Measurements from ENCODE around the gene EPHB1.
"Not testable (repeated sequence)": the region's sequence is repeated elsewhere in the genome, so short reads cannot be mapped to it uniquely, and the experiment has no call there.

The EPHB1 gene

GRCh38 chr3:134777341-134777740 is 17.7 kb upstream of the EPHB1 start:
- no peak for DNase-seq (ENCODE audit: low read depth)

DNA sequence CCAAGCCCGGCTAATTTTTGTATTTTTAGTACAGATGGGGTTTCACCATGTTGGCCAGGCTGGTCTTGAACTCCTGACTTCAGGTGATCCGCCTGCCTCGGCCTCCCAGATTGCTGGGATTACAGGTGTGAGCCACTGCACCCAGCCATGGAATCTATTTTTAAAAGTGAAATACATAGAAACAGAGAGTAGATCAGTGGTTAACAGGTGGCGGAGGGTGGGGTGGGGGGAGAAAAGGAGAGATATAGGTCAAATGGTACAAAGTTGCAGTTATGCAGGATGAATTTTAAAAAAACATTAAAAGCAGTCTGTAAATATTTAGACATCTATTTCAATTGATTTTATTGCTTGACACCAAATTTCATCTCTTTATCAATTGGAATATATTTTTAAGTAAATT is 6.8 kb upstream of the EPHB1 start:
- not testable (repeated sequence) for DNase-seq (ENCODE audit: low read depth)

- DNase-seq (ENCODE audit: low read depth), result no peak
Observed at GRCh38 chr3:134790065-134790464, 5.0 kb upstream of the EPHB1 start.

DNA sequence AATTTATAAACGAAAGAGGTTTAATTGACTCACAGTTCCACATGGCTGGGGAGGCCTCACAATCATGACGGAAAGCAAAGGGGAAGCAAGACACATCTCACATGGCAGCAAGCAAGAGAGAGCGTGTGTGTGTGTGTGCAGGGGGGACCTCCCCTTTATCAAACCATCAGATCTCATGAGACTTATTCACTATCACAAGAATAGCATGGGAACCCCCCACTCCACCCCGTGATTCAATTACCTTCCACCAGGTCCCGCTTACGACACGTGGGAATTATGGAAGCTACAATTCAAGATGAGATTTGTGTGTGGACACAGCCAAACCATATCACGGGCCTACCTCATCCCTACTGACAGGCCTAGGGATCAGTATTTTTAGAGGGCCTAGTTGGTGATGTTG is 3.1 kb upstream of the EPHB1 start:
- no peak for DNase-seq (ENCODE audit: low read depth)

- DNase-seq (ENCODE audit: low read depth), result no peak
Observed at GRCh38 chr3:134792700-134793099, 2.4 kb upstream of the EPHB1 start.

DNA sequence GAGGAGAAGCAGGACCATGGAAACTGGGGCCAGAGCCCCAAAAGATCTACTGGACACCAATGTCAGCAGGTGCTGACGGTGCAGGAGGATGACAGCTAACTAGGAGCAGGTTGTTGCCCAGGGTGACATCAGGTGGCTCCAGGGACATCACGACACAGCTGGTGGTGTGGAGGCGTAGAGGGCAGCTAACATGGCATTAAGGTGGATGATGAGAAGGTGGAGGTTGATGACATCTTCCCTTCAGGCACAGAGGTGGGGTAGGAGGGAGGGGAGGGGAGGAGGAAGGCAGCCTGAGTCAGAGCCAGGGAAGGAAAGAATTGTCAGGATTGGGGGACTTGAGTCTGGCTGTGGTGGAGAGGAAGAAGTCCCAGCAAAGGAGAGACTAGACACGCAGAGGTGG is 1.5 kb upstream of the EPHB1 start:
- no peak for DNase-seq (ENCODE audit: low read depth)

DNA sequence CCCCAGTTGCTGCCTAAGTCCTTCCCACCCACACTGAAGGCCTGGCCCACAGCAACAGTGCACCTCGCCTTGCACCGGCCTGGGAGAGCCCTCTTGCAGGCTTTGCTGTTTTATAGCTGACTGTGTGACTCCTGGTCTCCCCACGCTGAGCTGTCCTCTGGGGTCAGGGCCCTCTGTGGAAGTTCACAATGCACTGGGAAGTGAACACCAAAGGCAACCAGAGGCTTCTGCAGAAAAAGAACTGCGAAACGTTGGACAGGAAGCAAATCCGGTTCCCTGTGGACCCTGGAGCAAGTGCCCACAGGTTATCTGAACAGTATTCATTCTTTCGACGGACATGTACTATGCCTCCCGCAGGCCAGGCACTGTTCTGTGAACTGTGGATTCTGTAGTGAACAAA is 737 bp upstream of the EPHB1 start:
- DNase-seq (ENCODE audit: low read depth), result no peak

- DNase-seq (ENCODE audit: low read depth), result no peak
Observed at GRCh38 chr3:134795746-134796280, 753 bp downstream of the EPHB1 start.

DNA sequence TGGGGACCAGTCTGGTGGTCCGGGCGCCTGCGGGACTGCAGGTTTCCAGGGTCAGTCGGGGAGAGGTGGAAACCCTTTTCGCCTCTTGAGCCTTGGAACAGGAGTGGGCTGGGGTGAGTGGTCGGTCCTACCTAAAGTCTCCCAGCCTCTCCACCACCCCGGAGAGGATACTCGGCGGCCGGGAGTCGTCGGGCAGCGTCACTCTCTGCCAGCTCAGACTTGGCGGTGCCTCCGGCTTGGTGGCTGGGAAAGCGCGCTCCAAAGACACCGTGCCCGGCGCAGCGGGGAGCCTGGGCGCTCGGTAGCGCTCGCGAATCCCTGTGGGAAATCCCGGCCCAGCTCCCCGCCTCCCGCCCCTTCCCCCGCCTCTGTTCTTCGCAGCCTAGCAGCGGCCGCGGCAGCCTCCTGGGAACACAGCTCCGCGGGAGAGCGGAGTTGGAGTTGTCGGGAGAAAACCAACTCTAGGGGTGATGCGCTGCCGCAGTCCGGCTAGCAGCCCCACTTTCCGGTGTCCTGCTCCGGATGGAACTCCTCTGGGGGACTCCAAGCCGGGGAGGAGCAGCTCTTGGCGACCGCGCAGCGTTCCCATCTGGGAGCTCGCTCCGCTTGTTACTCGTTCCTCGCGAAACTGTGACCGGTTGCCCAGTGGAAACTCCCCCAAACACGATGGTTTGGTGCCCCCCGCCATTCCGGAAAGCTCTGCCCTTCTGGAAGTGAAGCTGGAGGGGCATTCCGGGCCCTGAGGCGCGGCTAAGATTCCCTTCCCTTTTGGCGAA is 1.4 kb downstream of the EPHB1 start:
- no peak for DNase-seq (ENCODE audit: low read depth)

DNA sequence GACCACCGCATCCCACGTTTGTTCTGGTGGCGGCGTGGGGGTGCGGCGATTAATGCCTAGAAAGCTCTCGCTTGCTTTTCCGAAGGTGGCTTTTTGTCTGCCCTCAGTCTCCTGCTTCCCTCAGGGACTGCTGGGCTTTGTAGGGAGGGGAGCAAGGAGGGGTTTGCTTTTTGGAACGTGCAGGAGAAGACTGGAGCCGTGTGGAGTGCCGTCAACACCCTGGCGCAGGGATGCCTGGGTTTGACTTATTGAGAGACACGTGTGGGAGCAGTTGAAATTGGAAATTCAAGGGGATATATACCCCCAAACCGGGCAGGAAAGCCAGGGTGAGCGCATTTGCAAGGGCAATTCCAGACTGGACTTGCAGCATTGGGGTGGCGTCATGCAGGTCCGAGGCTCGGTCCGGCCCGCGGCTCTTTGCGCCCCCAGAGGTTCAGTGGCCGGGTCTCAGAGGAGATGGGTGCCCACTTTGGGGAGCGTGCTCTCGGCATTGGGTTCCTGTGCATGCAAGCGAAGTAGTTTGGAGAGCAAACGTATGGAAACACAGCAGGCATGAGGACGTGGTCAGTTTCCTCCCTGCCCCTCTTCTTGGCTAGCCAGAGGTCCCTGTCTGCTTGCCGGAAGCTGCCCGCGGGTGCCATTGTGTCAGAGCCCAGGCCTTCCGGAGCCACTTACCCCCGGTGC is 2.1 kb downstream of the EPHB1 start:
- no peak for DNase-seq (ENCODE audit: low read depth)

GRCh38 chr3:134797741-134798451 is 2.8 kb downstream of the EPHB1 start:
- no peak for DNase-seq (ENCODE audit: low read depth)

DNA sequence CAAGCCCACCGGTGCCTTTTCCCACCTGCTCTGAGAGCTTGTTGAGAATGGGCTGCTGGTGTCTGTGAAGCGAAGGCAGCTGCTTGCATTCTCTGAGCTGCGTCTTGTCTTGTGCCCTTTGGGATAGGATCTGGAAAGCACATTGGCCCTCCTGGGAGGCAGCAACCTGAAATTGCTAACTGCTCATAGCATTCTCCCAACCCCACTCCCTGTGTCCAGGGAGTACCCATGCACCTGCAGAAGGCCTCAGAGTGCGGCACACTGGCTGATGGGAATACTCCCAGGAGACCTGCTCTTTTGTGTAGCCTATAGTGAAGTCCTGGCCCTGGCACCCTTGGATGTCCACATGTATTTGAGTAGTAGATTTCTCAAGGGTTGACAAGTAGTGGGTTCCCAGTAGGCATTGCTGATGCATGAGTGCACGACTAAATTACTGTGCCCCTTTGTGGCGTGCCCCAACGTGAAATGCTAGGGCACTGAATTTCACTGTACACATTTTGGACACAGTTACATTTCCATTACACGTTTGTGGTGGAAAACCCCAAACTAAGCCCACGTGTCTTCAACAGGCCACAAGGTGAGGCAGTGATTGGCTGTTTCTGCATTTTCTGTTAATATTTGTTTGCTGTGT is 3.7 kb downstream of the EPHB1 start:
- DNase-seq (ENCODE audit: low read depth), result no peak

- DNase-seq (ENCODE audit: low read depth), result peak; percentile 35
Observed at GRCh38 chr3:134799393-134799792, 4.3 kb downstream of the EPHB1 start.

DNA sequence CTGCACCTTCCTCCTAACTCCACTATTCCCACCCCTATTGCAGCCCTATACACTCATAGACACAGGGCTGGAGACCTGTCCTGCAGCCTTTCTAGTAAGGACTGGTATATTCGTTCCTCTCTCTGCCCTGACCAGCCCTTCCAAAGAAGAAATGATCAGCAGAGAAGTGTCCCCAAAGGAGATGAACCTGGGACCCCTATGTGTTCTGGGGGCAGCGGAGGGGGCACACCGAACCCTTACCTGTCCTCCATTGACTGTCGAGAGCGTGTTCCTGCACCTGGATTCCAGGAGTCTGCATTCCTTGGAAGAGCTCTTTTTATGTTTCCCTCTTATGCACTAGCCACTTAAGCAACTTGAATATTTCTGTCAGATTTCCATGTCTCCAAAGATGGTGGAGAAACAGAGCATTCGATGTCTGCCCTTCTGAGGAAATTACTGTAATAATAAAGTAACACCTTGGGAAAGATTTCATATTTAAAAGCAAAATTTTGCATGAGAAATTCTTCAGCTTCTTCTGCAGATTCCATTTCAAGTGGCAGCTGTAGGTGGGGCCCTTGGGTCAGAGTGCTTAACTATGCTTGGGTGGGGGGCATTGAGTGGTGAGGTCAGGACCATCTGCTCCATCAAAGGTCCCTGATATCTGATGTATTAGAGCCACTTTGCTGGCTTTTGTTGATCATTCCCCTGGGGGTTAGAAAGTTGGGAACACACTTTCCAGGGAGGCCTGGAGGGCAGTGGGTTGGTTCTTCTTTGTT is 6.3 kb downstream of the EPHB1 start:
- no peak for DNase-seq (ENCODE audit: low read depth)

GRCh38 chr3:134802428-134803050 is 7.5 kb downstream of the EPHB1 start:
- DNase-seq (ENCODE audit: low read depth), result no peak

DNA sequence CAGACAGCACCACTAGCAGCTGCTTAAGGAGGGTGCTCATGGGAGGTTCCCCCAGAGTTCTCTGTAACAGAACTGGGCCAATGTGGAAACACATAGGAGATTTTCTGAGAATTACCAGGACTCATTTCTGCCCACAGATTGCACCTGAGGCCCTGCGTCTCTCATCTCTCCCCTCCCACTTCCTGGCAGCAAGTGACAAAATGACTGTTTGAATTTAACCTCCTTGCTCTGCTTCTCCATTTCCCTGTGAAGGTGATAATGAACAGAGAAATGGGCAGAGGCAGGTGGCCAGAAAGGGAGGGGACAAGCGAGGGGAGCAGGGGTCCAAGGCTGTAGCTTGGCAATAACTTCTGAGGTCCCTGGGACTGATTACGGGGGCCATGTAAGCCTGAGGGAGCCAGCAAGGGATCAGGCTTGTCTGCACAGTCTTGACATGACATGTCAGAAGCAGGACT is 8.0 kb downstream of the EPHB1 start:
- DNase-seq (ENCODE audit: low read depth), result no peak

DNA sequence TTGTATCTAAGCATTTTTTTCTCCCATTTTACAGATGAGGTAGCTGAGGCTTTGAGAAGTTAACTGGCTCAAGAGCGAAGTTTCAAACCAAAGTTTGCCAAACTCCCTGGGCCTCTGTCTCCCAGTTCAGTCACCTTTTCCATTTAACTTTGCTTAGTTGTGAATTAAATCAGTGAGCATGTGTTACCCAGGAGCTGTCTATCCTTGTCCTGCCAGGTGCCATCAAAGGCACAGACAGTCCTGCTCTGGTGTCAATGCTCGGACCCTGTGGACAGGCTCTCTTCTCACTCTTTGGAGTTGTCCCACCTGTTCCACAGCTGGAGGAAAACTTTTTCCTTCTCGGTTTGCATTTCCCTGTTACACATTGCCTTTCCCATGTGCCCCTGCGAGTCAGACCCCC is 8.6 kb downstream of the EPHB1 start:
- no peak for DNase-seq (ENCODE audit: low read depth)

GRCh38 chr3:134804508-134805480 is 9.7 kb downstream of the EPHB1 start:
- no peak for DNase-seq (ENCODE audit: low read depth)

- no peak for DNase-seq (ENCODE audit: low read depth)
Observed at GRCh38 chr3:134807189-134807588, 12.1 kb downstream of the EPHB1 start.

DNA sequence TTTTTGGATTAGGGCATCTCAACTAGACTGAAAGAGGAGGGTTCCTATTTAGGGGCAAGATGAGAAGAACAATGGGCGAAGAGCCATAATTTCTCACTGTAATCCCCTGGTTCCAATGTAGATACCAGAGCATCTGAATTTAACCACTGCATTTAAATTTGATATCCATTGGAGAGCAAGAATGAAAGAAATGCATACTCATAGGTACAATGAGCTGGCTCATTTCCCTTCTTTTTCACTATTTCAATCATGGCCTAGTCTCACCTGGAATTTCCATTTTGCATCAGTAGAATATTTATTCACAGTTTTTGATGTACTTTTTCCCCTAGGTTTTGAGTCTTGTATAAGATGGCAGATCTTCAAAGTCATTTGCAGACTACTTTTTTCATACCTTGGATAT is 13.8 kb downstream of the EPHB1 start:
- DNase-seq (ENCODE audit: low read depth), result no peak

All from stromal cell of bone marrow (primary cell).